ENCODE results near the gene SP6.
A peak's percentile ranks its signal among the peaks of the same experiment; 100 is the strongest.

The SP6 gene

DNA sequence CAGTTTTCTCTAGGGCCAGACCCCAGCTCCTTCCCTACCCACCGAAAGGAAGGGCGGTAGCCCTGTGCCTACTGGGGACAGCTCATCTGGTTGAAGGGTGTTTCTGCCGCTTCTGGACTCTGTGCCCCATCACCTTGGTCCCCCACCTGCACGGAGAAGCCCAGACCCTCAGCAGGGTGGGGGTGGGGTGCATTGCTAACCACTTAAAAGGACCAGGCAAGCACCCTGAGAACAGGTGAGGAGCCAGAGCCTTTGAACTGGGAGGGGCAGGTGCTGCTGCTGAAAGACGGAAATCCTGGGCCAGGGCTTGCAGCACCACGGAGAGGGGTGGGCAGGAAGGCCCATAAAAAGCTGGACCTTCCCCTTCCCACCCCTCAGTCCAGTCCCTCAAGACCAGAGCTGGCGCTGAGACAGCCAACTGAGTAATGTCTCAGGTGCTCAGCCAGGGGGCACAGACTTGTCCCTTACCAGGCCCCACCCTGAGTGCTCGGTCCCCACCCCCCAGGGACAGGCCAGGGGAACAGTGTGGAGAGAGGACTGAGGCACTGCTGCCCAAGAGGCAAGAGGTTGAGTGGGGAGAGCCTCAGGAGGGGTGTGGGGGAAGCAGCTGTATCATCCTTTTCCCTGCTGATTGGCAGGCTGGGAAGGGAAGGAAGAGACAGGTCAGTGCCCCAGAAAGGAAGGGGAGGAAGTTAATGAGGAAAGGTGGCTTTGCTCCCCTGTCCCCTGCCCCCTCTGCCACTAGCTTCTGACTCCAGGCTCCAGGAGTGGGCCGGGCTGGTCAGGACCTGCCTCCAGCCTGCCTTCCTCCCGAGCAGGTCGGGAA lies 34.2 kb upstream of the SP6 start:
- Mint-ChIP-seq H3K27me3 (peaks cover 39% of the 10 kb centered on the region), H3K36me3 (no peaks in the 10 kb centered on the region), H3K27ac (peak overlapping the region; percentile 65), H3K9me3 (no peaks in the 10 kb centered on the region), H3K4me1 (peaks cover 47% of the 10 kb centered on the region), H3K4me3 (no peak overlapping the region)
- peak; percentile 56 for DNase-seq
- CTCF ChIA-PET, result interaction anchor here (1.2 to 17.9 kb wide), 2 partner anchors 25 to 38 kb away, joined by 5 to 547 read pairs; partner anchors contain the start of genes SCRN2 and SP6

DNA sequence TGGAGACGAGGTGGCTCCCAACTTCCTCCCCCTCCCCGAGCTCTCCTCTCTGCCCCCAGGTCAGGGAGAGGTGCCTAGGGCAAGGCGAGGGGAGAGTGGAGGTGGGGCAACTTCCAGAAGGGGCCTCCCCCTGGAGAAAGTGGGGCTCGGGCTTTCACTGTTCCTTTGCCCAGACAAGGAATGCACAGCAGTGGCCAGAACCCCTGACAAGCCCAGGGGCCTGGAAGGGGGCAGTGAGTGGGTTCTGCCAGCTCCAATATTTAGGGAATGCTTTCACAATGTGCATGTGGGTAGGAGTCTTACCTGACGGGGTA lies 33.4 kb upstream of the SP6 start:
- no peaks in the 10 kb centered on the region for H3K36me3 Mint-ChIP-seq
- peaks cover 45% of the 10 kb centered on the region for H3K4me1 Mint-ChIP-seq
- no peak overlapping the region for H3K4me3 Mint-ChIP-seq
- CTCF ChIA-PET, result interaction anchor here (1.0 to 17.9 kb wide), 3 partner anchors 20 to 38 kb away, joined by 3 to 547 read pairs (median 5); partner anchors contain the start of genes SCRN2 and SP6
- H3K9me3 Mint-ChIP-seq, result no peaks in the 10 kb centered on the region
- H3K27me3 Mint-ChIP-seq, result peaks cover 42% of the 10 kb centered on the region
- no peak overlapping the region for H3K27ac Mint-ChIP-seq
- DNase-seq, result no peak

- DNase-seq, result no peak
- no peak overlapping the region for H3K4me3 Mint-ChIP-seq
- no peaks in the 10 kb centered on the region for H3K9me3 Mint-ChIP-seq
- H3K27me3 Mint-ChIP-seq, result peaks cover 48% of the 10 kb centered on the region
- CTCF ChIA-PET, result interaction anchor here (0.5 to 17.9 kb wide), 5 partner anchors 10 to 87 kb away, joined by 3 to 547 read pairs (median 3); partner anchors contain the start of genes CDK5RAP3, SCRN2 and SP6
- H3K36me3 Mint-ChIP-seq, result no peaks in the 10 kb centered on the region
- H3K27ac Mint-ChIP-seq, result no peak overlapping the region
- peaks cover 49% of the 10 kb centered on the region for H3K4me1 Mint-ChIP-seq
These were observed 32.8 kb upstream of the SP6 start for GRCh38 chr17:47883589-47884426.

DNA sequence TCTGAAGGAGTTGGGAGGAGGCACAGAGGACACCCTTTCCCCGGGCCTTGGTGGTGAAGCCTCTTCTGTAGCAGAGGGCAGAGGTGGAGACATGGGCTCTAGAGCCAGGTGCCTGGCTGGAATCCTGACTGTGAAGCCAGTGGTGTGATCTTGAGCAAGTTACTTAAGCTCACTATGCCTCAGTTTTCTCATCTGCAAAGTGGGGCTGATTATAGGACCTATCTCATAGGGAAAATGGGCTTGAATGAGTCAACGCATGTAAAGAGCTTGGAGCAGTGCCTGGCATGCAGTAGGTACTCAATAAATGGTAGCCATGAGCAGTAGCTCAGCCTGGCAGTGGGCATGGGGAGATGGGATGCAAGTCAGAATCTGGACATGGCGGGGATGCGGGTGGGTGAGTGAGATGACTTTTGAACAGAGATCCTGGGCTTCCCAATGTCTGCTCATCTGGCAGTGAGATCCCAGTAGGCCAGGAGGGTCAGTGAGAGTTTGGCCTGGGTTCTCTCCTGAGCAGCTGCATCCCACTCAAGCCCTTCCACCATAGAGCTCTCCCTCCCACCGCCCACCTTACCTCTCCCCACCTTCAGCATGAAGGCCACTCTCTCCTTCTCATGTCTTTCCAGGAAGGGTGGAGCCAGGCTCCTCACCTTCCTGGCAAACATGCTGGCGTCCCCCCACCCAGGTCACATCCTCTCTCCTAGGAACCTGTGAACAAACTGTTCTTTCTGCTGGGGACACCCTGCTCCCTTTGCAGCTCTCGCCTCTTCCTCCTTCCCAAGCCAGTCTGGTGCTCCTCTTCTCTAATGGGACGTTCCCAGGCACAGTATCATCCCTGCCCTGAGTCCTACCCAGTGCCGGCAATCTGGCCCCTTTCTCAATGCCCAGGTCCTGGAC lies 32.0 kb upstream of the SP6 start:
- Mint-ChIP-seq H3K4me1 (peaks cover 50% of the 10 kb centered on the region), H3K36me3 (no peaks in the 10 kb centered on the region), H3K4me3 (no peak overlapping the region), H3K27ac (peak overlapping the region; percentile 57), H3K27me3 (peaks cover 57% of the 10 kb centered on the region), H3K9me3 (no peaks in the 10 kb centered on the region)
- no peak for DNase-seq
- CTCF ChIA-PET, result interaction anchor here (0.5 to 17.9 kb wide), 5 partner anchors 11 to 88 kb away, joined by 3 to 547 read pairs (median 3); partner anchors contain the start of genes CDK5RAP3, SCRN2 and SP6

DNA sequence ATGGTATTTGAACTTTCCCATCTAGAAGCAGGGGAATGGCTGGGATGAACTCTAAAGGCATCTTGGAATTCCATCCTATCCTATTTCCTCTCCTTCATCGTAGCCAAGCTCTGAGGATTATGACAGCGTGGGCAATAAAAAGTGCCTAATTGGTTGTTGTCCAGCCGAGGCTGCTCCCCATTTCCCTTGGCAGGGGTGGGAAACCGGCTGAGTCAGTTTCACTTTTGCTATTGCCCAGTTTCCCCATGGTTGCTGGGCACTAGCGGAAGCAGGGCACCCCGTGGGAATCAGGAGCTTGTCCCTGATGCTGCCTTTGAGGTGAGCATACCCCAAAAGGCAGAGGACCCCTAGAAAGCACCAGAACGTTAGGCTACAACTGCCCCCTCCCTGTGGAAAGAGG lies 31.3 kb upstream of the SP6 start:
- Mint-ChIP-seq H3K4me3 (no peak overlapping the region), H3K36me3 (no peaks in the 10 kb centered on the region), H3K27ac (no peak overlapping the region), H3K27me3 (peaks cover 64% of the 10 kb centered on the region), H3K9me3 (no peaks in the 10 kb centered on the region), H3K4me1 (peaks cover 50% of the 10 kb centered on the region)
- DNase-seq, result no peak
- CTCF ChIA-PET, result interaction anchor here (1.0 to 17.9 kb wide), 2 partner anchors 10 to 36 kb away, joined by 4 to 547 read pairs; partner anchors contain the start of genes SCRN2 and SP6

DNA sequence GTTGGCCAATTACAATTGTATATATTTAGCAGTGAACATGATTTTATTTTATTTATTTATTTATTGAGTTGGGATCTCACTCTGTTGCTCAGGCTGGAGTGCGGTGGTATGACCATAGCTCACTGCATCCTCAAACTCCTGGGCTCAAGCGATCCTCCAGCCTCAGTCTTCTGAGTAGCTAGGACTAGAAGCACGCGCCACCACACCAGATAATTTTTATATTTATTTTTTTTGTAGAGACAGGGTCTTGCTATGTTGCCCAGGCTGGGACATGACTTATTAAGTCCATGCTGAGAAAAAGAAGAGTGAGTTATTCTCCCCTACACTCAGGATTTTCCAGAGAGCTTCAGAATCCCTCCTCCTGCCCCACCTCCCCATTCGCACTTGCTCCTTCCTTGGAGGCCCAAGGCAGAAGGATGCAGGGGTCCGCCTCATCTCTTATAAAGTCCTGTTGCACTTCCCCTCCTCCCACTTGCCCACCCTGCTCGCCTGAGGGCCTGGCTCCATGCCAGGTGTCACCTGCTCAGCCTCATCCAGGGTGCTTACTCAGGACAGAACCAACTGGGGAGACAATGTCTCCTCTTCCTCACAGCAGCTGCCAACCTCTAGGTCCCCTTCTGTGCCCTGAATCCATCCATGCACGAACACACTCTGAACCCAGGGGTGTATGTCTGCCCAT lies 29.0 kb upstream of the SP6 start:
- peaks cover 79% of the 10 kb centered on the region for H3K27me3 Mint-ChIP-seq

DNA sequence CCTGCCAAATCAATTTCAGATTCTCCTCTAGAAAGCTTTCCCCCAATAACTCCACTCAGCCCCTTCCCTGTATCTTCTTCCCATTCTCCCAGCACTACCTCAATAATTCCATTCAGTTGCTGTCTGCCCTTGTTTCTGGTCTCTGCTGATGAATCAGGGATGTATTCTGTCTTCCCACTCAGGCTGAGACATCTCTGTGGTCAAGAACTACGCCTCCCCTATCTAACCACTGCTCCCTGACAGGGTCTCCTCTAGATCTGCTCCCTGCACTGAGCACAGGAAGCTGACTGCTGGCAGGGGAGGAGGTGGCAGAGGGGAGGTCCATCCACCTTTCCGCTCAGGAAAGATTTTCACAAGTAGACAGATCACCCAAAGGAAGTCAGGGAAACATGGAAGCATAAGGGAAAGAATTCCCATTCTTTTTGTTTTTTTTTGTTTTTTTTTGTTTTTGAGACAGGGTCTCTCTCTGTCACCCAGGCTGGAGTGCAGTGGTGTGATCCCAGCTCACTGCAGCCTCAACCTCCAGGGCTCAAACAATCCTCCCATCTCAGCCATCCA lies 28.1 kb upstream of the SP6 start:
- Mint-ChIP-seq H3K27me3 (peaks cover 87% of the 10 kb centered on the region), H3K36me3 (no peaks in the 10 kb centered on the region), H3K4me3 (no peak overlapping the region), H3K4me1 (peaks cover 29% of the 10 kb centered on the region), H3K27ac (no peak overlapping the region), H3K9me3 (no peaks in the 10 kb centered on the region)
- CTCF ChIA-PET, result interaction anchor here (0.7 to 17.9 kb wide), 3 partner anchors 10 to 32 kb away, joined by 3 to 547 read pairs (median 3); partner anchors contain the start of genes SCRN2 and SP6
- no peak for DNase-seq

More for the DNA sequence above, 29.0 kb upstream of the SP6 start:
- CTCF ChIA-PET, result interaction anchor here (0.9 to 17.9 kb wide), 2 partner anchors 10 to 33 kb away, joined by 3 to 547 read pairs; partner anchors contain the start of genes SCRN2 and SP6
- Mint-ChIP-seq H3K4me1 (peaks cover 37% of the 10 kb centered on the region), H3K4me3 (no peak overlapping the region), H3K36me3 (no peaks in the 10 kb centered on the region), H3K9me3 (no peaks in the 10 kb centered on the region), H3K27ac (no peak overlapping the region)
- DNase-seq, result no peak

DNA sequence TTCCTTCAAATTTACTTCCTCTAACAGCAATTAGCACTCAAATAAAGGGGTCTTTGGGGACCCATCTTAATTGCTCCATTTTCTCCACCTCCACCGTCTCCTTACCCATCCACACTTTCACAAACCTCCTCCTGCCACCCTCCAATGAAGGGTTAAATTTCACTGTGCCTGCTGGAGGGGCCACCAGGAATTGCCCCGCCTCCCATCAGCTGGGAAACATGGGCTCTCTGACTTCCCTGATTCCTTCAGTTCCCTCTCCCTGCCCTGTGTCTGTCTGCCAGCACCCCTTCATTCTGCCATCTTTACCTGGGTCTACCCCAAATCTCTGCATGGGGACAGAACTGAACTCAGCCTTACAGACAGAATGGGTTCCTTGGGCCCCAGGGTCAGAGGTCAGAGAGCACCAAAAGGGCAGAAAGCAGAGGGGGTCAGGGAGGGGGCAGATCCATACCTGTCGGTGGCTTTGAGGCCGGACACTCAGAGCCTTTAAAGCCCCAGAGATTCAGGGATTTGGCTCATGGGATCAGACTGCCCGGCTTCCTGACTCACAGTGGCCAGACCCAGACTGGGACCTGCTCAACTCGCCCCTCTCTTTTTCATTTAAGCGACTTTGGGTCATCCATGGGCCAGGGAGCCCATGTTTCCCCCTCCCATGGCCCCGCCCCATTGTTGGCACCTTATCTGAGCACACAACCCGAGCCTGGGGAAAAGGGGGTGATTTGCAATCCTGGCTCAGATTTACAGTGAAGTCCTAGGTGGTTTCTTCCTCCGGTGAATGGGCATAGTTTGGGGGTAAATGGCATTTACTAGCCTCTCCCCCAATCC lies 27.5 kb upstream of the SP6 start:
- H3K27me3 Mint-ChIP-seq, result peaks cover 91% of the 10 kb centered on the region
- no peak overlapping the region for H3K4me3 Mint-ChIP-seq
- peaks cover 22% of the 10 kb centered on the region for H3K4me1 Mint-ChIP-seq
- H3K36me3 Mint-ChIP-seq, result no peaks in the 10 kb centered on the region
- H3K9me3 Mint-ChIP-seq, result no peaks in the 10 kb centered on the region
- CTCF ChIA-PET, result interaction anchor here (0.7 to 17.9 kb wide), 2 partner anchors 11 to 32 kb away, joined by 3 to 547 read pairs; partner anchors contain the start of genes SCRN2 and SP6
- no peak overlapping the region for H3K27ac Mint-ChIP-seq
- DNase-seq, result no peak

DNA sequence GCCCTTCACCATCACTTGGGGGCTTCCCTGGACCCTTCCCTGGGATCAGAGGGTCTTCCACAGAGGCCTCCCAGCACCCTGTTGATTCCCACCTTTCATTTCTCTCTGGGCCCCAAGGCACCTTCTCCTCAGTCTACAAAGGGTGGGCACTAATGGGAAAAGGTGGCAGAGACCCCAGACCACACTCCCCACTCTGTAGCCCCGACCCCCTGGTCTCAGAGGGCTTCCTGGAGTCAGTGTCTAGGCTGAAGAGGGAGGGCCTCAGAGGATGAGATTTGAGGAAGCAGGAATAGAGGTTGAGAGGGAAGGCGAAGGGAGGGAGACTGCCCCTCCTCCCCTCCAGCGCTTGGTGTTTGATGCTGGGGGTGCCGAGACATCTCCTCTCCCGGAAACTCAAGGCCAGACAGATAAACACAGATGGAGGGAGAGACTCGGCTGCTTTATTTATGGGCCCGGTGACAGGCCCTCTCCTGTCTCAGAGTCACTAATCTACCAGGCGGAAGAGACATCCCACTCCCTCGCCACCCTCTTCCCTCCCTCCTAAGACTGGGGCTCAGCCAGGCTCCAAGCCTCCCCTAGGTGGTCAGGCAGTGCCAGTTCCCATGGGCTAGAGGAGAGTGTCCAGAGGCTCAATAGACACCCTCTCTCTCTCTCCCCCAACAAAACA lies 26.5 kb upstream of the SP6 start:
- Mint-ChIP-seq H3K27ac (no peak overlapping the region), H3K27me3 (peaks cover 92% of the 10 kb centered on the region), H3K4me3 (no peak overlapping the region), H3K36me3 (no peaks in the 10 kb centered on the region), H3K4me1 (peaks cover 13% of the 10 kb centered on the region), H3K9me3 (no peaks in the 10 kb centered on the region)
- CTCF ChIA-PET, result no interaction called here
- no peak for DNase-seq

- DNase-seq, result no peak
- CTCF ChIA-PET, result interaction anchor here (0.6 kb wide), 2 partner anchors 14 to 15 kb away, joined by 3 read pairs; no protein-coding TSS in a partner anchor
- H3K9me3 Mint-ChIP-seq, result no peaks in the 10 kb centered on the region
- no peak overlapping the region for H3K27ac Mint-ChIP-seq
- peaks cover 4% of the 10 kb centered on the region for H3K4me1 Mint-ChIP-seq
- H3K4me3 Mint-ChIP-seq, result no peak overlapping the region
- H3K36me3 Mint-ChIP-seq, result no peaks in the 10 kb centered on the region
- peaks cover 94% of the 10 kb centered on the region for H3K27me3 Mint-ChIP-seq
These were observed 24.3 kb upstream of the SP6 start for GRCh38 chr17:47875011-47875985.

All from activated naive CD4-positive, alpha-beta T cell treated with anti-CD3 and anti-CD28 coated beads, Interleukin-2, amount 10 ng/mL, durations not matched to agents 7 days and 5 days (primary cell).